T follicular helper cell (primary cell): ENCODE data around the gene TLX3.

ENCODE experiments used
- DNase-seq: peaks from one replicate; pipeline ENCODE4 v3.0.0-alpha.2; 2020; ENCODE audit warnings: low read depth

Gene TLX3

GRCh38 chr5:171306166-171306565 is 2.9 kb upstream of the TLX3 start:
- DNase-seq, result no peak

GRCh38 chr5:171306781-171307591 is 2.1 kb upstream of the TLX3 start:
- no peak for DNase-seq

GRCh38 chr5:171307789-171308452 is 1.1 kb upstream of the TLX3 start:
- no peak for DNase-seq

- DNase-seq, result no peak
These were observed 496 bp downstream of the TLX3 start for GRCh38 chr5:171309276-171310211.

- DNase-seq, result no peak
These were observed 1.3 kb downstream of the TLX3 start for GRCh38 chr5:171310212-171310818.

GRCh38 chr5:171310819-171311321 is 1.8 kb downstream of the TLX3 start:
- no peak for DNase-seq

- no peak for DNase-seq
These were observed 2.5 kb downstream of the TLX3 start for GRCh38 chr5:171311322-171312077.

GRCh38 chr5:171312129-171312974 is 3.3 kb downstream of the TLX3 start:
- DNase-seq, result no peak

GRCh38 chr5:171313481-171314206 is 4.6 kb downstream of the TLX3 start:
- DNase-seq, result no peak

GRCh38 chr5:171314728-171315385 is 5.8 kb downstream of the TLX3 start:
- DNase-seq, result no peak

- no peak for DNase-seq
These were observed 6.4 kb downstream of the TLX3 start for GRCh38 chr5:171315386-171315891.

- DNase-seq, result no peak
These were observed 6.8 kb downstream of the TLX3 start for GRCh38 chr5:171315925-171316257.

GRCh38 chr5:171316258-171317121 is 7.4 kb downstream of the TLX3 start:
- DNase-seq, result no peak

- no peak for DNase-seq
These were observed 8.2 kb downstream of the TLX3 start for GRCh38 chr5:171317230-171317629.

- DNase-seq, result no peak
These were observed 9.0 kb downstream of the TLX3 start for GRCh38 chr5:171318026-171318425.

- no peak for DNase-seq
These were observed 12.4 kb downstream of the TLX3 start for GRCh38 chr5:171321447-171321846.

- DNase-seq, result no peak
These were observed 13.5 kb downstream of the TLX3 start for GRCh38 chr5:171322527-171322926.

- DNase-seq, result no peak
These were observed 14.0 kb downstream of the TLX3 start for GRCh38 chr5:171323007-171323406.
